ENCODE results near the gene TAB3.

TAB3 gene, protein sequence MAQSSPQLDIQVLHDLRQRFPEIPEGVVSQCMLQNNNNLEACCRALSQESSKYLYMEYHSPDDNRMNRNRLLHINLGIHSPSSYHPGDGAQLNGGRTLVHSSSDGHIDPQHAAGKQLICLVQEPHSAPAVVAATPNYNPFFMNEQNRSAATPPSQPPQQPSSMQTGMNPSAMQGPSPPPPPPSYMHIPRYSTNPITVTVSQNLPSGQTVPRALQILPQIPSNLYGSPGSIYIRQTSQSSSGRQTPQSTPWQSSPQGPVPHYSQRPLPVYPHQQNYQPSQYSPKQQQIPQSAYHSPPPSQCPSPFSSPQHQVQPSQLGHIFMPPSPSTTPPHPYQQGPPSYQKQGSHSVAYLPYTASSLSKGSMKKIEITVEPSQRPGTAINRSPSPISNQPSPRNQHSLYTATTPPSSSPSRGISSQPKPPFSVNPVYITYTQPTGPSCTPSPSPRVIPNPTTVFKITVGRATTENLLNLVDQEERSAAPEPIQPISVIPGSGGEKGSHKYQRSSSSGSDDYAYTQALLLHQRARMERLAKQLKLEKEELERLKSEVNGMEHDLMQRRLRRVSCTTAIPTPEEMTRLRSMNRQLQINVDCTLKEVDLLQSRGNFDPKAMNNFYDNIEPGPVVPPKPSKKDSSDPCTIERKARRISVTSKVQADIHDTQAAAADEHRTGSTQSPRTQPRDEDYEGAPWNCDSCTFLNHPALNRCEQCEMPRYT

DNA sequence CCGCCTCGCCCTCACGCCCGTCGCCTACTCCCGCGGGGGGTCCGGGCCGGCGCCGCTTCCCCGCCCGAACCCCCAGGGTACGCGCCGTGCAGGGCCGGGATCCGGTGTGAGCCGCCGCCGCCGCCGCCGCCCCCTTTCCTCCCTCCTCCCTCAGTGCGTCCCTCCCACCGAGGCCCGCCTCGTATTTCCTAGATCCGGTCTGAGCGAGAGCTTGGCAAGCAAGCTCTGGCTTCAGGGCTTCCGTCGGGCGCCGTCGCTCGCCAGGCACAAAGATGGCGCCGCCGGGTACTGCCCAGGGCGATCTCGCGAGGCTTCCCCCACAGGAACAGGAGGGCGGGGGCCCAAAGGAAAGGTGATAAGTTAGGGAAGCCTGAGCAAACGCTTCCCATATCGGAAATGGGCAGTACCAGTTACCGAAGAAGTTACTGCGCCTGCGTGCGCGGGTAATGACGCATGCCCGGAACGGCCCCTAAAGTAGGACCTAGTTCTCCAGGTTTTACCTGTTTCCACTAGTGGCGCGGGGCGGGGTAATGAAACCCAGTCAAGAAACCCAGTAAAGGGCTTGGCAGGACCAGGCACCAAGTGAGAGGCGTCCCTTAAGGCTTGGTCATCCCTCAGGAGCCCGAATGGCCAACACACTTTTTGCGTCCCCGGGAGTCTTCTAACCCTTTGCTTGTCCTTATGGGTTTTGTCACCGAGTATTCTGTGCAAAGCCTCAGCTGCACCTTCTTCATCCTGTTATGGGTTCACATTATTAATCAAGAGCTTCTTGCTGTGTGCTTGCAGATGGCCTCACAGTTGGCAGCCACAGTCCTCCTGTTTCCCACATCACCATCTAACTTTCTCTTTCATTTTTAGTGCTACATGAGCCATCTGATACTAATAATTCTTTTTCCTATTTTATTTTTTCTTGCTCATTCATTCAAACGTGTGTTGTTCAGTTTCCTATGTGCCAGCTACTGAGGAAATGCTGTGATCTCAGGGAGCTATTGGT is at the start of gene TAB3:
TAB3 (minus strand) TSS at position 108 of the 994 bp plus-strand sequence. CDS start 29,666 bp downstream, outside the sequence.
- DNase-seq, result peak; percentile 90

DNA sequence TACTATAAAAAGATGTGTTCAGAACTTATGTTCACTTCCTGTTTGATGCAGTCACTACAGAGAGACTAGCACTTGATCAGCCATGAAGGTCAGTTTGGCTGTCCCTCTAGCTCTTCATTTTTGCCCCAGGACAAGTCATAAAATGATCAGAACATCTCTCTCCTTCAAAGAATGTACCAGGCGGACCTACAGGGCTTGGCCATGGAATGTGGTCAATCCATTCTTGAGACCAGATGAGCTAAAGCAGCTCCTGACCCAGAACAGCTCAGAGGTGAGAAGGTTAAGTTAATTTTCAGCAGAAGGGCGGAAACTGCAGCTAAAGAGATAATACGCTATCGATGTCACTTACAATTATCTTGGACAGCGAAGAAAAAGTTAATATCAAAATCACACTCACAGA is 49.2 kb upstream of the TAB3 start:
- DNase-seq, result no peak

DNA sequence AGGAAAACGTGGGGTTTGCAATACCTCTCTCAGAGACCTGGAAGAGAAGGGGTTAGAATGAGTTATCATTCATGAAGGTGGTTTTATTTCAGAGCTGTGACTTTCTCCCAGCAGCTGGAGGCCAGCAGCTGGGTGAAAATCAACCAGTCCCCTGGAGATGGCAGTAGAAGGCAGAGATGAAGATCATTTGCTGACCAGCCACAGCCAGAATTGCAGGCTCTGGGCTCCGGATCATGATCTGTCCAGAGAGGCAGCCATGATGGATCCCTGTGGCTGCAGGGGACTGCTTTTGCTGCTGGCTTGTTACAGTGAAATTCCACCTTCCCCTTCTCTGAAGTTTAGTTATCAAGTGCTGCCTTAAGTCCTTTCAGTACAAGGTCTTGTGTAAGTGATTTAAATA is 46.9 kb upstream of the TAB3 start:
- no peak for DNase-seq

DNA sequence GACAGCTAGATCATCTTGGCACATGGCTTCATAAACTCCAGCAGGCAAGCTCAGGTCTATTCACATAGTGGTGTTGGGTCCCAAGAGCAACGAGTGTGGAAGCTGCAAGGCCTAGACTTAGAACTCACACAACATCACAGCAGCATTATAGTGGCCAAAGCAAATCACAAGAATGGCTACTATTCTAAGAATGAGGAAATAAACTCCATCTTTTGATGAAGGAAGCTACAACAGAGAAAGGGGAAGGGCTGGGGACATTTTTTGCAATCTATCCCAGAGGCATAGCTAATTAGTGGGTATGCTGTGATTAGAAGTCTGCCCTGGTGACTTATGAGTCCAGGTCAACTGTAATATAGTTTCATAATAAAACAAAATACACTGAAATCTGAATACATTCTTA is 42.9 kb upstream of the TAB3 start:
- DNase-seq, result no peak

DNA sequence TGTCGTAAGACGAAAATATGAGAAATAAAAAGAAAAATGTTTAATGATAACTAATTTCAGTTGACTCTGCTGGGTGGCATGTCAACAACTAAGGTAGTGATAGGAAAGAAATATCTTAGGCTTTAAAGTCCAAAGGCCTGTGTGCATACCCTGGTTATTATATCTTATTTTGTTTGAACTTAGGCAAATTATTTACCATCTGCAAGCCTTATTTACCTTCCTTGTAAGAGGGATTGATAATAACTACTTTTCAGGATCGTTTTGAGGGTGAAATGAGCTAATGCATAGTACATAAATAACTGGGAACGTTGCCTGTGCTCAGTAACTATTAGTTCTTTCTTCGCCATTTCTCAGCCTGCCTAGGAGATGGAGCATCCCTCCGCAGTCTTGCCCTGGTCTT is 41.6 kb upstream of the TAB3 start:
- no peak for DNase-seq

DNA sequence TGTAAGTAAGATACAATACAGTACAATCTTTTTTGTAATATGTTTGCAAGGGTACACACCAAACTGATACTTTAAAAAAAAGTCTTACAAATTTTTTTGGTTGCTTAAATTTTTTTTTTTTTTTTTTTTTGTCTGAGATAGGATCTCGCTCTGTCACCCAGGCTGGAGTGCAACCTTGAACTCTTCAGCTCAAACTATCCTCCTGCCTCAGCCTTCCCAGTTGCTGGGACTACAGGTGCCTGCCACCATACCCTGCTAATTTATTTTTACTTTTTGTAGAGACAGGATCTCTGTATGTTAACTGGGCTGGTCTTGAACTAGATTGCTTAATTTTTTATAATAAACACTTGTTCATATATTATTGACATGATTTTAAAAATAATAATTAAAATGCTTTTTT is 41.1 kb upstream of the TAB3 start:
- DNase-seq, result no peak

DNA sequence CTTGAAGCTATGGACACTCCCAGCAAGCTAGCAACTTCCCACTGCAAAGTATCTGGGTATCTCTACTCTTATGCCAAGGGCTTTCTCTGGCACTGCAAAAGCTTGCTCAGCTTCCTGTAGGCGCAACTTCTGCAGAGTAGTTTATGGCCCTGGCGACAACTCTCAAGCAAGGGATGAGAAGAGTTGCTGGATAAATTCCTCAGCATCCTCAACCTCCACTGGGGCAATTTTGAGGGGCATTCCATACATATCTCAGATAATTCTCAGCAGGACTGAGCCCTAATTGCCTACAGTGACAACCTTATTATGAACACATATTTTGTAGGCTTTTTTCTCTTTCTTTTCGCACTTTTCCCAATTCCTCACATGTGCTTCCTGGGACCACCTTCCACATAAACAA is 31.2 kb upstream of the TAB3 start:
- DNase-seq, result no peak

DNA sequence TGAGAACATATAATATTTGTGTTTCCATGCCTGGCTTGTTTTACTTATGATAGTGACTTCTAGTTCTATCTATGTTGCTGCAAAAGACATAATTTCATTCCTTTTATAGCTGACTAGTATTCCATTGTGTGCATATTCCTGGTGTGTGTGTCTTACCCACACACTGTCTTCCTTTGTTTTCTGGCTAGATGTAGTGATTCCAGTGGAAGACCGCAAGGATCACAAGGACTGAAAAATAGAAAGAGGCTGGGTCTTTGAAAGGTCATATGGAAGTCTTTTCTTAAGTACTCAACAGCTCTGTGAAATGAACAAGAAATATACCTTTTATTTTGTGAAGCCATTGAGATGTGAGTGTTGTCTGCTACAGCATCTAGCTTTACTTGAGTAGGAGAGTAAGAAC is 29.4 kb upstream of the TAB3 start:
- DNase-seq, result no peak

DNA sequence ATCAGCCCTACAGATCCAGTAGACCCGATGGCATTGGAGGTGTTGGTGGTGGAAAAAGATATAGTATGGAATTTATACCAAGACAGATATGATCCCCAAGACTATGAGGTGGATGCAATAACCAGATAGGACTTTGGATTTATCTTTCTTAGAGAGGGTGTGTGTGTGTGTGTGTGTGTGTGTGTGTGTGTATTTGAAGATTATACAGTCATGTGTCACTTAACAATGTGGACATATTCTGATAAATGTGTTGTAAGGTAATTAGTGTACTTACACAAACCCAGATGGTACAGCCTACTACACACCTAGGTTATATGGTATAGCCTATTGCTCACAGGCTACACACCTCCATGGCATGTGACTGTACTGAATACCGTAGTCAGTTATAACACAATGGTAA is 24.4 kb upstream of the TAB3 start:
- DNase-seq, result no peak

DNA sequence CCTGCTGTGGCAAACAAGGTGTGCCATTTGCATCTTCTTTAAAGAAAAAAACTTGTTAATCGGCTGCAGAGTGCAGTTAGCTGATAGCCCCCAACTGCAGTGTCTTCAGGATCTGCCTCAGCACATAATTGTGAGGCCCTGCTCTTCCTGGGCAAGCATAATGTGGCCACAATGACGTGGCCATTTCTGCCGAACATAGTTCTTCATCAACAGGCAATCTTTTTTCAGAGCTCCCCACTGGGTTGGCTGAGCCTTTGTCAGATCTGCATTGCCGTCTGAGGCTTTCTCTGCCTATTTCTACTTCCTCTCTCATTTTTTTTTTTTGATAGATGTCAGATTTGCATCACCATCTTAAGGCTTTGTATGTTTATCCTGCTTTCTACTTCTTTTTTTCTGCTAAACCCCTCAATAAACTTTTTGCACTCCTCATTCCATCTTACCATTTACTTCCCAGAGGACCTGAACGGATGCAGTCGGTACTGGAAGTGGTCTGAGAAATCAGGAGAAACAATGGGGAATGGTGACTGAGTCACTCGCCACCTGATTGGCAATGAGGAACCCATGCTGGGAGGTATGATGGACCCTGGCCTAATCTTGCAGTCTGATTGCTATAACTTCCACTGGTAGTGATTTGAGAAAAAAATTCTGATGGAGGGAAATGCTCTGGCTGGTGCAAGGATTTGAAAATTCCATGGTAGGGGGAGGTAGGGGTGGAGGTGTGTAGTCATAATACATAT is 21.2 kb upstream of the TAB3 start:
- DNase-seq, result peak; percentile 45

DNA sequence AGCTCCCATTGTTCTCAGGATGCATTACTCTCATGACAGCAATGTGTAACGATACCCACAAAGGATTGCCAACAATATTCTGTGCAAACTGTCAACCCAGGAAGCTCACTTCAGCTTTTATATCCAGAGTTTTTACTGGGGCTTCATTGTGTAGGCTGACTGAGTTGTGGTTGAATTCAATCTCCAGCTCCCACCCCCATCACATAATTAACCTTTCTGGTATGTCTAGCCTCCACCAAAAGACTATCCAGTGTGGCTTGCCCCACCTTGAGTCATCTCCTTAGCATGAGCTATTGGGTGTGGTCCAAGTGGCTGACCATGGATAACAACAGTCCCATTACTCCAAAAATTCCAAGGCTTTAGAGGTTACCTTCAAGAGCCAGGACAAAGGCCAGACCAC is 17.7 kb upstream of the TAB3 start:
- no peak for DNase-seq

DNA sequence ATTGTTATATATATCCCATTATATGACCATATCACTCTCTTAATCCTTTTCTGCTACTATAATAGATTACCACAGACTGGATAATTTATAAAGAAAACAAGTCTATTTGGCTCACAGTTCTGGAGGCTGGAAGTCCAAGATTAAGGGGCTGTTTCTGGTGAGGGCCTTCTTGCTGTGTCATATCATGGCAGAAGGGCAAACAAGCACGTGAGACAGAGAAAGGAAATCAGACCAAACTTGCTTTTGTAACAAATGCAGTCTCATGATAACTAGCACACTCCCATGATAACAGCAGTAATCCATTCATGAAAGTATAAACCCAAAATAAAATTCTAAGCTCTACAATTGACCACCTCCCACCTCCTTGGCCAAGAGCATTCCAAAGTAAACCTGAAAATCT is 16.3 kb upstream of the TAB3 start:
- no peak for DNase-seq

DNA sequence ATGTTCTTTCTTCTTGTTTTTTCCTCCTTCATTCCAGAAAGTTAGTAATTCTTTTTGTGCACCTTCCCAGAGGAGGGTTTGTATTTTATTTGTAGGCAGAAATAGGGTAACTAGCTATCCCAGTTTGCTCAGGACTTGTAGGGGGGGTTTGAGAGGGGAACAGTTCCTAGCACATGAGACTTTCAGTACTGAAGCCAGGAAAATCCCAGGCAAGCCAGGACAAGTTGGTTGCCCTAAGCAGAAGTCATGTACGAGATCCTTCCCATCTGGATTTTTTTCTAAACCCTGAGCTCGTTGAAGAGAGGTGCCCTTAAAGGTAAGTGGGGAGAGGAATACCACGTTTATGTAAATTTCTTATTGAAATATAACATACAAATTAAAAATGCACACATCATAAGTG is 15.6 kb upstream of the TAB3 start:
- no peak for DNase-seq

DNA sequence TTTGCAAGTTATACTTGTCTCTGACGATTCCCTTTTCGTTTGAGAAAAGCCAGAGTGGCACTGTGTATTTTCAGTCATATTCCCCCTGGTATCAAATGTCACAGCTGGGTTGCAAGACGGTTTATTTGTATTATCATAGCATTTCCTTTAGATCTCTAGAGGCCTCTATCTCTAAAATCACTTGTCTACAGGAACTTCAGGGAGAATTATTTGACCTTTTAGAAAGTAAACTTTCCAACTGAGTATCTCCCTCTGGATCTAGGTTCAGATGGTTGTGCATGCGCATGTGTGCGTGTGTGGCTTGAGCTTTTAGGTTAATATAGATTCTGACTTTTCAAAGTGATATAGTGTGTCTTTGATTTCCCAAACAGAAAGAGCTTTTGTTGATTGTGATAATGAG is 15.1 kb upstream of the TAB3 start:
- DNase-seq, result no peak

DNA sequence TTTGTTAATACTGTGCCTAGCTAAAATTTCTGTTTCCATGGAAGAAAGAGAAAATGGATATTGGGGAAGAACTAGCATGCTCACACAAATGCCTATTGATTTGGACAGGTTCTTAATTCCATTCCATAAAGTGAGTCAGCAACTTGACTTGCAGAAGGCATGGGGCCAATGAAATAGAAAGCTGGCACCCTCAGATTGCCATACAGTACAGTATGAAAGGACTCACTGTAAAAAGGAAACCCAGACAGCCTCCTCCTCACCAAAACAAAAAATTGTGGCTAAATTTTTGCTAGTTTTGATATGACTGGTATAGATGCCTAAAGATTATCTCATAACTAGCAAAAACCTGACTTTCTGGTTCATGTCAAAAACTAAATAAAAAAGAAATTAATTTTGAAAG is 11.2 kb upstream of the TAB3 start:
- DNase-seq, result no peak

DNA sequence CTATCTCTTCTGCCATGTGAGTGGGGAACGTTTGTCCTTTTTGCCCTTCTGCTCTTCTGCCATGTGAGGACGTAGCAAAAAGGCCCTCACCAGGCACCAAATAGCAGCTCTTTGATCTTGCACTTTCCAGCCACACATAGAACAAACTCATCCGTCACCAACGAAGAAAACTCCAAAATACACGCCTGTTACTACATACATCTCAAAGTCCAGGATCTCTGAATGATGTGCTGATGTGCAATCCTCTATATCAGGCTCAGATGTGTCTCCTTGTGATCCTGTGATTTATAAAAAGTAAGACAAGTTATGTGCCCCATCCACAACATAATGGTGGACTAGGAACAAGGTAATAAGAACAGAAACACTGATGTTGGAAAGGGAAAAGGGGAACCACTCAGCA is 9.8 kb upstream of the TAB3 start:
- no peak for DNase-seq

DNA sequence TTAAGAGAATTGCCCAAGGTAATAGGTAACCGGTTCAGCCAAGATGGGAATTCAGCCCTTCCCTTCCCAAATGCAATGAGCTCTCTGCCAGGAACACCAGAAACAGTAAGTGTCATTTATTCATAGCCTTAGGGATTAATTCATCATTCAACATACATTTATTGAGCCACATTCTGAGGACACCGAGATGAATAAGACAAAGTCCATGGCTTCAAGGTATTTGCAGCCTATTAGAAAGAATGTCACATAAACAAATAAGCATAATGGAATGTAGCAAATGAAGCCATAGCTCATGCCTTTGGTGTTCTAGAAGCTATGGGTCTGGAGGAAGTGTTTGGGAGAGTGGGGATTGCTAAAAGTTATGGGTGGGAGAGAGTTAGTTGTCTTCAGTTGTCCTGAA is 6.3 kb upstream of the TAB3 start:
- DNase-seq, result no peak

DNA sequence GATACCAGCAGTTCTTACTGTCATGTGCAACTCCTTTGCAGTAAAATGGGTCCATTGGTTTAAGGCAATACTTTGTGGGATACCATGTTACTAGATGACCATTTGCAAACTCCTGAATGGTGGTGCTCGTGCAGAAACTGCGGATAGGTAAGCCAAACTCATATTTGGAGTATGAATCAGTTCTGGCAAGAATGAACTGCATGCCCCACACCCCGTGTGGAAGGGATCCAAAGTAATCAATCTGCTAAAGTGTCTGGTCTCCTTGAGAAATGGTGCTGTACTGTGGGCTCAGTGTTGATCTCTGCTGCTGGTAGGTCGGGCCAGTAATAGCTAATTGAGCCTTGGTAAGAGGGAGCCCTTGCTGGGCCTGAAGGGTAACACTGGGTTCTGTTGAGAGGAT is 4.2 kb upstream of the TAB3 start:
- DNase-seq, result no peak

DNA sequence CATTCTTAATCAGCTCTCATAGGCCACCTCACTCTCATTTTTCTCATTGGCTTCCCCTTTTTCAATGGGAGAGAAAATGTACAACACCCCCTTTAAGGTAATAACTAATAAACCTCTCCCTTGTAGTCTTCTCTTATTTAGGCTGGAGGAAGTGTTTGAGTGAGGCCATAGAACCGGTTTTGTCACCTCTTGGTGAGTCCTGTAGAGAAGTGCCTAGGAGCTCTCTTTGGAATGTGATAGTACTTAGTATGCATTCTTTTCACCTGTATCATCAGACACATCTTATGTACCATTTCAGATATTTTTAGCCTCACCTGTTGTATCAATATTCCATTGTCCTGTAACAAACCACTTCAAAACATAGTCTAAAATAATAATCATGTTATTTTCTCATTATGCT is 3.5 kb upstream of the TAB3 start:
- no peak for DNase-seq

DNA sequence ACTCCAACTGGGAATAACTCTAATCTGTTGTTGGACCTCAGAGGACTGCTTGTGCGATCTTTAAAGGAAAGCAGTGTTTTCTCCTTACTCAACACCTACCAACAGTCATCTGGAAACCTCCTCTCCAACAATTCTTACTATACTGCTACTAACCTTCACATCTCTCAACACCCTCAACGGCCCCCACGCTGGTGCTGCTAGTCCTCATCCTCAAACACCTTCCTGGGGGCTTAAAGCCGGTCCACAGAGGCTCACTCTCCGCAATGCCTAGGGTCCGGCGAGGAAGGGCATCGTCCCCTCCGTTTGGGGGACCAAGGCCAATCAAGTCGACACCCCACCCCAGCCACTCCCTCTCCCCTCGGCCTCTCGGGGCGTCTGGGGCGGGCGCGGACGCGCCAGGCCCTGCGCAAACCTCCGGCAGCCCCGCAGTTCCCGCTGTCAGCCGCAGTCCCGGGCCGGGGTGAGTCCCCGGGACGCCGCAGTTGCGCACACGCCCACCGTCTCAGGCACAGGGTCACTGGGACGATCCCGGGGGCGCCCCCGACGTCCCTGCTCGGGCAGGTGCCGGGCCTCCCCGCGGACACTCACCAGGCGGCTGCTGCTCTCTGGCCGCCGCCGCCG is 418 bp downstream of the TAB3 start:
- DNase-seq, result no peak

DNA sequence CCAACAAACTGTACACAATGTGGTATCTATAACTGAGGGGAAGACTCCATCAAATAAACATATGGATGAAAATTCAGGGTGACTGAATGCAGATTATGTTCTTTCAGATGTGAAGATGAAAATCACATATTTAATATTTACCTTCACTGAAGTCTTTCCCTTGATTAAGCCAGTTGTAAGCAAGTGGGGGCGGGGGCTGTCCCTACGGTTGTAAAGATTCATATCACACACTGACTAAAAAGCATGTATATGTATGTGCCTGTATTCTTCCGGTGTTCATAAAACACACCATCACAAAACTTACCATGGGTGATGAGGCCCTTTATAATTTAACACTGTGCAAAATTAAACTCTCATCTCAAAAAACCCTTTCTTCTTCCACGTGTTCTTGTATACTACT is 1.3 kb downstream of the TAB3 start:
- no peak for DNase-seq

DNA sequence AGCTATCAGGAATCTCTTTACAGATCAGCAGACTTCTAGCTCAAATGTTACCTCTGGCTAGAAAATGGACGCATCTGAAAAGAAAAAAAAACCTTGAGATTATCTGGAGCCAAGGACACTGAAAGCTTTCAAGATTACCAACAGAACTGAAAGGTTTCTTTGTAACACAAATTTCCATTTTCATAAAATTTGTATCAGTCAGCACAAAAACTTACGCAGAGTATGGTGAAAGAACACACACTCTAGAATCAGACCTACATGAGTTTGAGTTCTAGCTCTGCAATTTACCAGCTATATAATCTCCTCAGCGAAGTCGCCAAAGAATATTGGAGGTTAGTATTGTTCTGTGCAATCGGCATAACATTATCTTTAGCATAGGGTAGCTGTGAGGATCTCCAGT is 1.8 kb downstream of the TAB3 start:
- no peak for DNase-seq
